Tibial nerve (tissue), 4 donors: ENCODE results near the gene CHCHD1. TPM values are rescaled to one million over a fixed set of nuclear protein-coding genes. Genes with fewer than 3 reads are reported as not detected.
"Not testable (repeated sequence)": the region's sequence is repeated elsewhere in the genome, so short reads cannot be mapped to it uniquely, and the experiment has no call there.

ENCODE experiments used
- DNase-seq, 2 donors: peaks; one replicate each; pipeline ENCODE4 v3.0.0-alpha.2; 2019; ENCODE audit warnings: low spot score in 2 of 2
- H3K27ac ChIP-seq, 4 donors: fragments of 200-600 bp; sonication (generic) in 3 of 4; one replicate each; pipeline ENCODE4 v1.5.1; 2017 to 2019; ENCODE audit warnings: mild to moderate bottlenecking in 1 of 4
- H3K27me3 ChIP-seq, 2 donors: fragments of 200-600 bp; sonication (generic) in 1 of 2; one replicate each; pipeline versions ENCODE4 v1.5.1 to v1.6.0; 2017 to 2019
- H3K36me3 ChIP-seq, 3 donors: fragments of 200-600 bp; sonication (generic); one replicate each; pipeline ENCODE4 v1.5.1; 2018 to 2019
- H3K4me1 ChIP-seq, 4 donors: fragments of 200-600 bp; sonication (generic) in 3 of 4; one replicate each; pipeline ENCODE4 v1.5.1; 2017 to 2019
- H3K4me3 ChIP-seq, 4 donors: fragments of 200-600 bp; sonication (generic) in 3 of 4; one replicate each; pipeline ENCODE4 v1.5.1; 2017 to 2019; ENCODE audit warnings: mild to moderate bottlenecking in 1 of 4, moderate library complexity in 1 of 4
- H3K9me3 ChIP-seq, 4 donors: fragments of 200-600 bp; sonication (generic) in 3 of 4; one replicate each; pipeline ENCODE4 v1.5.1; 2017 to 2019
- EP300 ChIP-seq, 2 donors: sonication (generic); formaldehyde crosslinking; IDR thresholded peaks; one replicate each; pipeline ENCODE4 v1.6.1; 2017; ENCODE audit warnings: antibody characterized with exemption in 2 of 2, mild to moderate bottlenecking in 1 of 2
- POLR2A ChIP-seq, 2 donors: fragments of 450-650 bp; IDR thresholded peaks; one replicate each; pipeline ENCODE4 v1.6.1; 2017; ENCODE audit warnings: antibody characterized with exemption in 2 of 2, mild to moderate bottlenecking in 2 of 2, moderate library complexity in 2 of 2
- WGBS, 2 donors: methylation state at CpG; one replicate each; pipeline ENCODE4 v1.1.5; 2018; 5-methylcytosine and 5-hydroxymethylcytosine counted together
- total RNA-seq, 4 donors: library from RNA; depleted of rRNA; stranded (reverse); fragments of >200 nt; gene quantifications; one replicate each; pipeline ENCODE4 v1.1.0, GENCODE V29; 2016
- TF ChIP-seq, protein P1 (sequence below), 5 experiments: fragments of 200-600 bp in 3 of 5; fragments of 450-650 bp in 2 of 5; sonication (generic) in 3 of 5; IDR thresholded peaks; one replicate each; pipeline ENCODE4 v1.5.1; 2016 to 2019; ENCODE audit warnings: antibody characterized with exemption in 5 of 5, mild to moderate bottlenecking in 3 of 5, moderate library complexity in 2 of 5

Gene CHCHD1
- total RNA-seq, 4 donors from 2014 or later: 8.2 to 33.0 (median 16.2) TPM

GRCh38 chr10:73791871-73792400 is 10.1 kb downstream of the CHCHD1 start:
- no peak for DNase-seq
- no peak for TF ChIP-seq POLR2A (IDR thresholded peaks at IDR 0.05)
- no peak for TF ChIP-seq EP300 (IDR thresholded peaks at IDR 0.05)
- TF ChIP-seq, protein P1, sequence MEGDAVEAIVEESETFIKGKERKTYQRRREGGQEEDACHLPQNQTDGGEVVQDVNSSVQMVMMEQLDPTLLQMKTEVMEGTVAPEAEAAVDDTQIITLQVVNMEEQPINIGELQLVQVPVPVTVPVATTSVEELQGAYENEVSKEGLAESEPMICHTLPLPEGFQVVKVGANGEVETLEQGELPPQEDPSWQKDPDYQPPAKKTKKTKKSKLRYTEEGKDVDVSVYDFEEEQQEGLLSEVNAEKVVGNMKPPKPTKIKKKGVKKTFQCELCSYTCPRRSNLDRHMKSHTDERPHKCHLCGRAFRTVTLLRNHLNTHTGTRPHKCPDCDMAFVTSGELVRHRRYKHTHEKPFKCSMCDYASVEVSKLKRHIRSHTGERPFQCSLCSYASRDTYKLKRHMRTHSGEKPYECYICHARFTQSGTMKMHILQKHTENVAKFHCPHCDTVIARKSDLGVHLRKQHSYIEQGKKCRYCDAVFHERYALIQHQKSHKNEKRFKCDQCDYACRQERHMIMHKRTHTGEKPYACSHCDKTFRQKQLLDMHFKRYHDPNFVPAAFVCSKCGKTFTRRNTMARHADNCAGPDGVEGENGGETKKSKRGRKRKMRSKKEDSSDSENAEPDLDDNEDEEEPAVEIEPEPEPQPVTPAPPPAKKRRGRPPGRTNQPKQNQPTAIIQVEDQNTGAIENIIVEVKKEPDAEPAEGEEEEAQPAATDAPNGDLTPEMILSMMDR (IDR thresholded peaks at IDR 0.05): no peak
- H3K36me3 ChIP-seq: peaks cover 18 to 86% (median 59%) of the 10 kb centered on the region in 3 donors
- no peaks in the 10 kb centered on the region for H3K9me3 ChIP-seq
- H3K4me1 ChIP-seq: peaks cover 0 to 24% (median 13%) of the 10 kb centered on the region in 4 donors
- no peak overlapping the region for H3K27ac ChIP-seq
- WGBS, 2 donors: 88 to 89% methylated on average over 17 to 21 of the region's 26 CpGs
- H3K4me3 ChIP-seq: no peak overlapping the region
- H3K27me3 ChIP-seq: no peaks in the 10 kb centered on the region

DNA sequence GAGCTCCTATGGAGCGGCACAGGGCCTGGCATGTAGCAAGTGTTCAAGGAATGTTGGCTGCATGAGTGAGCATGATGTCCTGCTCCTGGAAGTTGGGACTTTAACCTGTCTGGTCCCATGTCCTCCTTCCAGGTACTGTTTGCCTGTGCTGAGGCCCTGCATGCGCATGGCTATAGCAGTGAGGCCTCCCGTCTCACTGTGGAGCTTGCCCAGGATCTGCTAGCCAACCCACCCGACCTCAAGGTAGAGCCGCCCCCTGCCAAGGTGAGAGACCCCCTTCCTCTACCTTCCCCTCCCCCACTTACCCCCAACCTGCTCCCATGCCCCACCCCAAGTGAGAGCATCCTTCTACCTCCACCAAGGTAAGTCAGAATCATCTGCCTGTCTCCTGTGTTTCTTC is 11.6 kb downstream of the CHCHD1 start:
- no peak overlapping the region for H3K4me3 ChIP-seq
- H3K27me3 ChIP-seq: no peaks in the 10 kb centered on the region
- WGBS, 2 donors: 92% methylated on average over 4 to 5 of the region's 5 CpGs
- peaks cover 0 to 8% (median 0%) of the 10 kb centered on the region in 4 donors for H3K4me1 ChIP-seq
- TF ChIP-seq, protein P1 (IDR thresholded peaks at IDR 0.05): no peak
- no peak for TF ChIP-seq POLR2A (IDR thresholded peaks at IDR 0.05)
- TF ChIP-seq EP300 (IDR thresholded peaks at IDR 0.05): no peak
- H3K36me3 ChIP-seq: peaks cover 18 to 100% (median 59%) of the 10 kb centered on the region in 3 donors
- no peak overlapping the region for H3K27ac ChIP-seq
- no peaks in the 10 kb centered on the region for H3K9me3 ChIP-seq
- no peak for DNase-seq

DNA sequence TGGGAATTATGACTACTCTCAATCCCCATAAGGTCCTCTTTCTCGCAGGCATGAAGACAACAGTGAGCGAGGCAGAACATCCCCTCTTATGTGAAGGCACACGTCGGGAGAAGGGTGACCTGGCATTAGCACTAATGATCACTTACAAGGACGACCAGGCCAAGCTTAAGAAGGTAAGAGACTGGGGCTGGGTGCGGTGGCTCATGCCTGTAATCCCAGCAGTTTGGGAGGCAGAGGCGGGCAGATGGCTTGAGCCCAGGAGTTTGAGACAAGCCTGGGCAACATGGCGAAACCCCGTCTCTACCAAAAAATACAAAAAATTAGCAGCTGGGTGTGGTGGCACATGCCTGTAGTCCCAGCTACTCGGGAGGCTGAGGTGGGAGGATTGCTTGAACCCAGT is 13.6 kb downstream of the CHCHD1 start:
- not testable (repeated sequence) for H3K27ac ChIP-seq, H3K4me3 ChIP-seq, H3K27me3 ChIP-seq, H3K9me3 ChIP-seq, H3K4me1 ChIP-seq, DNase-seq
- peaks cover 18 to 100% (median 57%) of the 10 kb centered on the region in 3 donors for H3K36me3 ChIP-seq
- 95 to 96% methylated on average over 10 of the region's 10 CpGs for WGBS, 2 donors

GRCh38 chr10:73796035-73796434 is 14.2 kb downstream of the CHCHD1 start:
- WGBS, 2 donors: 94 to 96% methylated on average over 8 of the region's 8 CpGs
- H3K36me3 ChIP-seq: peaks cover 18 to 100% (median 52%) of the 10 kb centered on the region in 3 donors
- DNase-seq: not testable (repeated sequence)

DNA sequence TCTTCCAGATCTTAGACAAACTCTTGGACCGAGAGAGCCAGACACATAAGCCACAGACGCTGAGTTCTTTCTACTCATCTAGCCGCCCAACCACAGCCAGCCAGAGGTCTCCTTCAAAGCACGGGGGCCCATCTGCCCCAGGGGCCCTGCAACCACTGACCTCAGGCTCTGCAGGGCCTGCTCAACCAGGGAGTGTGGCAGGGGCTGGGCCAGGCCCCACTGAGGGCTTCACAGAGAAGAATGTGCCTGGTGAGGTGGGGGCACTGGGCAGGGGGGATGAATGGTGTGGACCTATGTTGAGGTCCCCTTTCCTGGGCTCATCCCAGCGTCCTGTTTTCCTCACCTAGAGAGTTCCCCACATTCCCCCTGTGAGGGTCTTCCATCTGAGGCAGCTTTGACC is 14.9 kb downstream of the CHCHD1 start:
- Histone ChIP-seq H3K4me3 (no peak overlapping the region), H3K9me3 (no peaks in the 10 kb centered on the region), H3K27me3 (no peaks in the 10 kb centered on the region), H3K27ac (no peak overlapping the region), H3K4me1 (no peaks in the 10 kb centered on the region), H3K36me3 (peaks cover 18 to 100% (median 45%) of the 10 kb centered on the region in 3 donors)
- WGBS, 2 donors: 59 to 75% methylated on average over 4 to 5 of the region's 5 CpGs
- DNase-seq: no peak
- no peak for TF ChIP-seq EP300 (IDR thresholded peaks at IDR 0.05)
- no peak for TF ChIP-seq POLR2A (IDR thresholded peaks at IDR 0.05)
- TF ChIP-seq, protein P1 (IDR thresholded peaks at IDR 0.05): no peak

More at GRCh38 chr10:73796035-73796434, 14.2 kb downstream of the CHCHD1 start:
- not testable (repeated sequence) for H3K27me3 ChIP-seq, H3K27ac ChIP-seq, H3K4me1 ChIP-seq, H3K4me3 ChIP-seq, H3K9me3 ChIP-seq

DNA sequence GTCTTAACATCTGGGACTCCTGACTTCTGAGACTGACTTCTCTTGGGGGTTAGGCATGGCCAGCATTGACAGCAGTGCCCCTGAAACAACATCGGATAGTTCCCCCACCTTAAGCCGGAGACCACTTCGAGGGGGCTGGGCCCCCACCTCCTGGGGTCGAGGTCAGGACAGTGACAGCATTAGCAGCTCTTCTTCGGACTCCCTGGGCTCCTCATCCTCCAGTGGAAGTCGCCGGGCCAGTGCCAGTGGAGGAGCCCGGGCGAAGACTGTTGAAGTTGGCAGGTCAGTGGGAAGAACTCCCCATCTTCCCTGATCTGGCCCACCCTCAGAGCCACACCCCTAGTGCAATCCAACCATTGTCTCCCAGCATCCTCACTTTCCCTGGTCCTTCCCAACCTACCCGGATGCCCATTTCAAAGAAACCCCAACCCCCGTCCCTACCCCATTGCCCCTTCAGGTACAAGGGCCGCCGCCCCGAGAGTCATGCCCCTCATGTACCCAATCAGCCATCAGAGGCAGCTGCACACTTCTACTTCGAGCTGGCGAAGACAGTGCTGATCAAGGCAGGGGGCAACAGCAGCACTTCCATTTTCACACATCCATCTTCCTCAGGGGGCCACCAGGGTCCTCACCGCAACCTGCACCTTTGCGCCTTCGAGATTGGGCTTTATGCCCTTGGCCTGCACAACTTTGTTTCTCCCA is 15.6 kb downstream of the CHCHD1 start:
- H3K27me3 ChIP-seq: no peaks in the 10 kb centered on the region
- H3K4me3 ChIP-seq: no peak overlapping the region

More for the DNA sequence above, 15.6 kb downstream of the CHCHD1 start:
- no peak overlapping the region for H3K27ac ChIP-seq
- no peaks in the 10 kb centered on the region for H3K4me1 ChIP-seq
- no peaks in the 10 kb centered on the region for H3K9me3 ChIP-seq
- no peak for DNase-seq
- H3K36me3 ChIP-seq: peaks cover 15 to 100% (median 42%) of the 10 kb centered on the region in 3 donors
- TF ChIP-seq POLR2A (IDR thresholded peaks at IDR 0.05) (no peak), EP300 (IDR thresholded peaks at IDR 0.05) (no peak)
- TF ChIP-seq, protein P1 (IDR thresholded peaks at IDR 0.05): no peak
- 88 to 95% methylated on average over 12 to 19 of the region's 19 CpGs for WGBS, 2 donors
